SK-N-SH (cell line): ENCODE results near the gene IGDCC3.

Experiments used
- CTCF ChIP-seq: fragments of 200-600 bp; sonication (generic); IDR thresholded peaks from 2 replicates; pipeline ENCODE4 v1.6.1; 2017; ENCODE audit warnings: antibody characterized with exemption, mild to moderate bottlenecking, moderate library complexity
- EP300 ChIP-seq, 2 experiments: IDR thresholded peaks; 2 replicates each; pipeline versions ENCODE4 v1.4.0 to v1.6.1; 2012; ENCODE audit warnings: borderline replicate concordance in 1 of 2, low read depth in 1 of 2, low read length in 1 of 2
- RCOR1 ChIP-seq: fragments of 150-350 bp; IDR thresholded peaks from 2 replicates; pipeline ENCODE4 v1.6.1; 2017; ENCODE audit warnings: antibody characterized with exemption, low read length

GRCh38 chr15:65369212-65369547 lies 8.6 kb downstream of the IGDCC3 start:
- no peak for TF ChIP-seq CTCF
- no peak for TF ChIP-seq EP300 (IDR thresholded peaks at IDR 0.05; ENCODE audit: borderline replicate concordance in 1 of 2, low read depth in 1 of 2, low read length in 1 of 2)
- no peak for TF ChIP-seq RCOR1
